Measurements from ENCODE around the gene ITGA5. TPM values are rescaled to one million over a fixed set of nuclear protein-coding genes. Genes with fewer than 3 reads are reported as not detected.

ITGA5 gene
- total RNA-seq, 1 donor, result 192 TPM

DNA sequence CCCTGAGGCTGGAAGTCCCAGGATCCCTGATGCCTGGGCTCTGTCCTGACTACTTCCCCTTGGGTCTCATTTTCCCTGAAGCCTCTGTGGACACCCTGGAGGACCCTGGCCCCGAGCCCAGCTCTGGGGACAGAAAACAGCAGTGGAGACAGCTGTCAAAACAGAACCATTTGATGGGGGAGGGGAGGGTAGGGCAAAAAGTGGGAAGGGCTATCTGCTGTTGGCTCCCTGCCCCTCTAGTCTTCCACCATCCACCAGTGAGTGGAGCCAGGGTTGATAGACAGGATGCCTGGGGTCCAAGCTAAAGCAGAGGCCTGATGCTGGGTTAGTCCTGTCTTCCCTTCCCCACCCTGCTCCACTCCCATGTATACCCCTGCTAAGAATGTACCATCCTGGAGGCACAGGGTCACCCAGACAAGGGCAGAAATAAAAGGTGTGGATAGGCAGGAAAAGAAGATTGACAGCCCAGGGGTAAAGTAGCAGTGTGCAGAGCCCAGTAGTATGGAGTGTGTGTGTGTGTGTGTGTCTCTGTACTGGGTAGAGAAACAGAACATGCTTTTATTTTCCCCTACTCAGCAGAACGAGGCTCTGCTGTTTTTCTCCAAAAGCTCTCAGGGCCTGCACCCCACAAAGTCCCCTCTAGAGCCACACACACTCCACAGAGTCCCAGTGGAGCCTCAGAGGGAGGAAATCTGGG is 44.4 kb downstream of the ITGA5 start:
- no peak for DNase-seq (ENCODE audit: low read depth in 2 of 3, low spot score in 2 of 3)

DNA sequence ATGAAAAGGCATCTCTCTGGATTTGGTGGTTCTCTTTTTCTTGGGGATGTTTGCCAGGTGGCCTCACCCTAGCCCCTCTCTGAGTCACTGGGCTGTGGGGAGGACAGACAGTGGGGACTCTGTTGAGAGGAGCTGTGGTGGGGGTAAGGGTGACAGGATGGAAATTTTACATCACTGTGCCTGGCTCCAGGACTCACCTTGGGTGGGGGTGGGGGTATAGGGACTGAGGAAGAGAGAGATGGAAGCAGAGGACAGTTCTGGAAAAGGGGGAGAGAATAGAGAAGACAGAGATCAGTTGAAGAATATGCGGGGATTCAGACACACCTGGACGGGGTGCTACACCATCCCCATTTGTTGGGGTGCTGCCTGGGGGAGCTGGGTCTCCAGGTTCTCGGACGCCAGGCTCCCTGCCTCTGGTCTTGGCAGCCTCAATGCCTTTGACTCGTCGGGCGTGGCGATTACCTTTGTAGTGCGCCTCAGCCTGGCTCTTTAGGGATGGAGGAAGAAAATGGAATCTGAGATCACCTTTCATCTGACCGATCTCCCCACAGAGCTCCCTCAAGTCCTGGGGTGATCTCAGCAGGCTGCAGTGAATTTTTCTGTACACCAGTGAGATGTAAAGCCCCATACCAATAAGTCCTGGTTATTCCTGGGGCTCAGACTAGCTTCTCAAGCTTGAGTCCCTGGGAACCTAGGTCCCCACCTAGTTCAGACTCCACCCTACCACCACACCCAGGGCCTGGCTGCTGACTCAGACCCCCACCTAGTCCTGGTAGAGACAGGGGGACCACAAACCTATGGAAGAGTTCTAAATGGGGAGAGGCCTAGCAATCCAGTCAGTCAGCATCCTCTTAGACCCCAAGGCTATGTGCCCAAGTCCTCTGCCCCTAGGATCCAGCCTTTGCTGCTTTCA is 45.2 kb downstream of the ITGA5 start:
- DNase-seq (ENCODE audit: low read depth in 2 of 3, low spot score in 2 of 3), result no peak

DNA sequence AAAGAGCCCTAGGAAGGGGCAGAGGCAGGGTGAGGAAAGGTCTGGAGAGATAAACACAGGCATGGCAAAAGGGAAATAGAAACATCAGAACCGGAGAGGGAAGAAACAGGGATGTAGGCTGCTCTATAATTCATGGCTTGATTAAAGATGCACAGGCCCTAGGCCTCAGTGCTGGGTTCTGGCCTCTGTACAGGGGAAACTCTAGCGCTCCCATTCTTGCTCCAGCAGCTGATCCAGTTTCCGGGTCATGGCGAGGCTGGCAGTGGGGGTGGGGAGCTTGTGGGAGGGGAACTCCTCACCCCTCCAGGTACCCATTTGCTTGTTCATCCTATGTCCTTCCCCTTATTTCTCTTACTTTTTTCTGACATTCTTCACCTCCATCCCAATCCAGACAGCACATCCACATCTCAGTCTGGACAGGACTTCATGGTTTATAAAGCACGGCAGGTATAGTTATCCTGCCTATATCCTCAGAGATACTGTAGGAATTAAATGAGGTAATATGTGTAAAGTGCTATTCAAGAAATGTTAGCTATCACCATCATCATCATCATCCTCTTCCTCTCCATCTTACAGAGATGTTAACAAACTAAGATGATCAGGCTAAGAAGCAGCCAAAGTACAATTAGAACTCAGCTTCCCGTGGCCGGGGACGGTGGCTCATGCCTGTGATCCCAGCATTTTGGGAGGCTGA is 46.8 kb downstream of the ITGA5 start:
- DNase-seq (ENCODE audit: low read depth in 2 of 3, low spot score in 2 of 3), result no peak

DNA sequence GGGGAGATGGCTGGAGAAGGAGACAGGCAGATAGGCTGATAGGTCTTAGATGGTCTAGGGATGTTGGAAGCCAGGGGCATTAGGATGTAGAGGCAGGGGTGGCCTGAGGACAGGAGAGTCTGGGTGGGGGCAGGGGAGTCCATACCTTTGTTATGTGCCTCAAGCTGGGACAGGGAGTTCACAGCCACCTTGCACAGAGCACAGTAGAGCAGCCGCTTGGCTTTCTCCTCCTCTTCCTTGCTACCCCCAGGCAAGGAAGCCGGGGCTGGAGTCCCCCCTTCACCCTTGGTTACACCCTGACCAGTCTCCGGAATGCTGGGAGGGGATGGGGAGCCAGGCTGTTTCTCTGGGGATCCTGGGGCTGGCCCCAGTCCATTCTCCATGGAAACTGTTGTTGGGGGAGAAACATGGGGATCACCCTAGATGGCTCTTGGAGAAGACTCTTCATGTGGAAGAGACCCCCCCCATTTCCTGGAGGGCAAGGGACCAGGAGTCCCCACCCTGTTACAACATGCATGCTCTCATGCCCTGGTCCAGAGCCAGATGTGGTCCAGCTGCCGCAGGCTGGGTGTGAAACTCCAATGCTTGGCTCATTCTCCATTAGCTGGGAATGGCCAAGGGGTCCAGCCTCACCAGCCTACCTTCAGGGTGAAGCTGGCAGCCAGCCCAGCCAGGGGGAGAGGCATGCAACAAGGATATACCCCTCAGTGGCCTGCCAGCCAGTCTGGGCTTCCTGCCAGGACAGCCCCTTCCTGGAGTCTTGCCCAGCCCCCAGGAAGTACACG is 47.5 kb downstream of the ITGA5 start:
- DNase-seq (ENCODE audit: low read depth in 2 of 3, low spot score in 2 of 3), result no peak

DNA sequence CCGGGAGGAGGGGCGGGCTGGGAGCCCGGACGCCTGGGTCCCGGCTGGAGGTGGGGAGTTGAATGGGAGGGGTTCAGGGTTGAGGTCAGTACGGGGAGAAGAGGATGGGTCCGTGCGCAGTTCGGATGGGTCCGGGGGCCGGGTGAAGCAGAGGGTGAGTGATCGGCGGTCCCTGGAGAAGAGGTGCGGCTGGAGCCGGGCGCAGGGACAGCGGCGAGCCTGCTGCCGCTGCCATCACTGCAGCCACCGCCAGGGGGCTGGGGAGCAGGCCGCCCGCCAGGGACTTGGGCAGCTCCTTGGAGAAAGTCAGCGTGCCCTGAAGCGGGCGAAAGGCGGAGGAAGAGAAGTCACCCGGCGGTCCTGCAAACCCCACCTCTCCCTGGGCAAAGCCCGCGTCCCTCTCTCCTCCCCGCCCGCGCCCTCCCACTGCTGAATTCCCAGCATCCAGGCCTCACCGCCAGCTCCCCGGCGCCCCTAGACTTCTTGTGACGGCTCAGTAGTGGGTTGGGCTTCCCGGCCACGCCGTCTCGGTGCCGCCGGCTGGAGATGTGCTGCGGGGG is 48.8 kb downstream of the ITGA5 start:
- no peak for DNase-seq (ENCODE audit: low read depth in 2 of 3, low spot score in 2 of 3)

DNA sequence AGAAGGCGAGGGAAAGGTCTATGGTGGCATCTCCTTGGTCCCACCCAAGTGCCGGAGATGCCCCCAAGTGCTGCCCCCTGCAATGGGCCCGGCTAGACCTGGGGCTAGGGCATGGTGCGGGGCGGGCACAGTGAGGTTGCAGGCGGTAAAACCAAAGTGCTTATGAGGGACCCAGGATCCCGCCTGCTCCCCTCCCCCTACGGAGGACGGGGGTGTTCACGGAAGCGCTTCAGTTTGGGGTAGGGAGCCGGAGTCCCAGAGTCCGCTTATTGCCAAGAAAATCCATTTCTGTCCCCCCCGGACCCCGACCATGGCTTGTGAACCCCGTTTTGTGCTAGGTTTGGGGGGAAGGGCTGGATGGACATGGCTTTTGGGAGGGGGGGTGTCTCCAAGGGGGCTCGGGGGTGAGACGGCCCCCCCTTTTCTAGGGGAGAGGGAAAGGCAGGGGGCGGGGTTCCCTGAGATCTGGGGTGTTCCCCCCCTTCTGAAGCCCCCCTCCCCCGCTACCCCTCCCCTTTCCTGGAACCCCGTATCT is 49.4 kb downstream of the ITGA5 start:
- no peak for DNase-seq (ENCODE audit: low read depth in 2 of 3, low spot score in 2 of 3)

DNA sequence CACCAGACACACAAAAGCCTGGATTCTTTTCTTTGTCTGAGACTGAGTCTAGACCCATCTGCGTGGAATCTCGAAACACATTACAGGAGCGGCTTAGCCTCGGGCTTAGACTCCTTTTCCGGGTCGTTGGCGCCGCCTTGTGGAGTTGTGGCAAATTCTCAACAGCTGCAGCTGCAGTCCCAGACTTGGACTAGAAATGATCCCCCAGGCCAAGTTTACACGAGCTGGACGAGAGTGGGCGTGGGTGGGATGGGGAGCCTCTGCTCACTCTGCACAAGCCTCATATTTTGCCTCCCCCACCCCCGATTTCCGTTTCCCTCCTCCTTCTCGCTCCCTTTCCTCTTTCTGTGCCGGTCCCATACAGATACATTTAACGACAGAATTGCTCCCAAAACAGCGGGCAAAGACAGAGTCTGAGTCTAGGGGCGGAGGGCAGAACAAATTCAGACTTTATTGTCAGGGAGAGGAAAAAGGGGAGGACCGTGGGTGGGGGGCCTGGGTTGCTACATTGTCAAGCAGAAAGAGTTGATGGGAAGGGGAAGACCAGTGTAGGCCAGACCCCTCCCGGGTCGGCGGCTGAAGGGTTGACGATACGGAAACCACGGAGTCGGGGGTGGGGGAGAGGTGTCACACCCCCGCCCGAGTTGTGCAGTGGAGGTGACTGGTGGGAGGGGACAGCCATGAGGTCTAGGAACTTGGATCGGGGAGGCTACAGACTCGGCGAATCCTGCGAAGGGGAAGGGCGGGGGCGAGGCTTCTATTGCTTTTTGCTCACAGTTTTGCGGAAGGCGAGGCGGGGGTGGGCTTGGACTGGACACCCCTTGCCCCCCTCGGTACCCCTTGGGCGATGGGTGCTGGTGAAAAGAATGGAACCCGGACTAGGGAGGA is 50.1 kb downstream of the ITGA5 start:
- DNase-seq (ENCODE audit: low read depth in 2 of 3, low spot score in 2 of 3), result peak; percentile 58 to 93 (median 81)

DNA sequence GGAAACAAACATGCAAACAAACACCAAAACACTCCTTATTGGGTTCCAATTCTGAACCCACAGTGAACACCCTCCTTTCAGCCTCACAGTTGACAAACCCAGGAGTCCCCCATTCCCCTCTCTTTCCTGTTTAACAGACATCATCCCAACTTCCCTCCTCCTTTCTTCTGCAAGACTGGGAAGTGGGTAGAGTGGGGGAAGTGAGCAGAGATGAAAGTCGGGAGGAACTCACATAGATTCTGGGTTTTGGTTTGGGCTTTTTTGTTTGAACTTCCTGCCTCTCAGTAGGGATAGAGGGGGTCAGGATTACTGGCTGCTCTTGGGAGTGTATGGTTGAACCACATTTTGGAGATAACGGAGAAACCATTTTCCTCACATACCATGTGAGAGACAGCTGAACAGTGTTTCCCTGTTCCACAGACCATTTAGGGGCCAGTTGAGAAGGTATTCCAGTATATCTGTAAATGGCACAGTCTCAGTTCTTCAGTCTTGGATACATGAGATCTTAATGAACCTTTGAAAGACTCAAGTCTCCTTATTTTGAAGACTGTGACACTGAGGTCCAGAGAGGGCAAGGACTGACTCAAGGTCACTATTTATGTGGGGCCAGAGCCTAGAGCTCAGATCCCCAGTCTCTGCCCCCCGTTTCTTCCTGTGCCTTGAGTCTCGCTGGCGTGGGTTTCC is 50.9 kb downstream of the ITGA5 start:
- DNase-seq (ENCODE audit: low read depth in 2 of 3, low spot score in 2 of 3), result no peak

DNA sequence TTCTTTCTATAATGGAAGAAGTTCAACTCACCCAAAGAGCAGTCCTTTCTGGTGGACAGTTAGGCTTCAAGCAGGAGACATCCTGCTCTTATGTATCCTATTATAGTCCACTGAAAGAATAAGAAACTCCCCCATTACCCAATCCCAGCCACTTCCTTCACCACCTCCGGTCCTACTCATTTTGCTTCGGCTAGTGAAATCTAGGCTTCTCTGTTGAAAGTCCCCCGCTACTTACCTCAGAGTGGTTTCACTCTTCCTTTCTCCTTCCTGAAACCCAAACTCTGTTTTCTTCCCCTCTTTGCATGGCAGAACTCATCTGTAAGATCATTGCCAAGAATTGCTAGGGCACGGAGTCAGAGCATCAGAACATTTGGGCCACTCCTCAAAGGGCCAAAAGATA is 54.7 kb downstream of the ITGA5 start, which contains the start of gene GPR84:
Gene GPR84 (minus strand): TSS at position 74 of the 400 bp plus-strand sequence. CDS start 635 bp downstream, outside the sequence.
- DNase-seq (ENCODE audit: low read depth in 2 of 3, low spot score in 2 of 3), result peak in 1 of 3 donors; percentile 58

DNA sequence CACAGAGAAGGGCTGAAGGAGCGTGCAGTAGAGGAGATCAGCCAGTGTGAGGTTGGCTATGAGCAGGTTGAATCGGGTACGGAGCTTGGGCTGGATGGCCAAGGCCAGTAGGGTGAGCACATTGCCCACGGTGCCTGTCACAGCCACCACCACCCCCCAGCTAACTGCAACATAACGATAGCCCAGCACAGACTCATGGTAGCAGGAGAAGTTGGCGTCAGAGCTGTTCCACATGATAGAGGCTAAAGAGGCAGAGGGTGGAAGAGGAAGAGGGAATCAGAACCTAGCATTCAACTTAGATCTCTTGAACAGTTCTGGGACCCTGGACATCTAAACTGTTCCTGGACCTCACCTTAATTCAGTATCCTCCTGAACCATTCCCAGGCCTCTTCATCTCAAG is 55.4 kb downstream of the ITGA5 start:
- no peak for DNase-seq (ENCODE audit: low read depth in 2 of 3, low spot score in 2 of 3)

DNA sequence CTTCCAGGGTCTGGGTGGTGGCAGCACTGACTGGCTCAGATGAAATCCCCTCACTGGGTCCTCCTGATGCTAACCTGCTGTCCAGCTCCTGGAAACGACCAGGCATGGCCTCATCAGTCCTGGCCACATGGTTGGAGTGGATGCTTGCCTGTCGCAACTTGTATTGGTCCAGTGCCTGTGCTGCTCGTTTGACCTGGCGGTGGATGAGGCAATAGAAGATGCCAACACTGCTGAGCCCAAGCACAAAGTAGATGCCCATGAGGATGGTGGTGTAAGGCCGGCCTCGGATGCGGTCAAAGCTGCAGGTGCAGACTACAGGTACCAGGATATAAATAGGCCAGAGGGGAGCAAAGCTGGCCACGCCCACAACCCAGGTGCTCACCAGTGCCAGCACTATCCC is 56.0 kb downstream of the ITGA5 start:
- no peak for DNase-seq (ENCODE audit: low read depth in 2 of 3, low spot score in 2 of 3)

DNA sequence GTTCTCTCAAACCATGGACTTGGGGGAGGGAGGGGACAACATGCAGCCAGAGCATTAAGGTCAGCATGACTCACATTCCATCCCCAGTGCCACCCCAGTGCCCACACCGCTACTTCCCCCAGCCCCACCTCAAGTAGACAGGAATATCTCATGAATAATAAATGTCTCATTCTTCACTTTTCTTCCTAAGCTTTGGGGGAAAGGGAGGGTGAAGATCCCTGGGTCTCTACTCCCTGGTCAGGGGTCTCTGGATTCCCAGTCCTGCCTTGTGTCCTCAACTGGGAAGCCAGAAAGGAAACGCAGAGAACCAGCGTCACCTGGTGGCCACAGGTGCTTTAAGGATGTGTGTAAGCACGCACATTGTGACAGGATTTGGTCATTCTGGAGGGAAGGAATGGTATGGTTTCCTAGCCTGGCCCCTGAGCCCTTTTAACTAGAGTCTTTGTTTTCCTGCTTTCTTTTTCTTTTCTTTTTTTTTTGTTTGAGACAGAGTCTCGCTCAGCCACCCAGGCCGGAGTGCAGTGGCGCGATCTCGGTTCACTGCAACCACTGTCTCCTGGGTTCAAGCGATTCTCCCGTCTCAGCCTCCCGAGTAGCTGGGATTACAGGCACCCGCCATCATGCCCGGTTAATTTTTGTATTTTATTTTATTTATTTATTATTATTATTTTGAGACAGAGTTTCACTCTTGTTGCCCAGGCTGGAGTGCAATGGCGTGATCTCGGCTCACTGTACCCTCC is 58.2 kb downstream of the ITGA5 start:
- peak in 1 of 3 donors; percentile 62 for DNase-seq (ENCODE audit: low read depth in 2 of 3, low spot score in 2 of 3)

DNA sequence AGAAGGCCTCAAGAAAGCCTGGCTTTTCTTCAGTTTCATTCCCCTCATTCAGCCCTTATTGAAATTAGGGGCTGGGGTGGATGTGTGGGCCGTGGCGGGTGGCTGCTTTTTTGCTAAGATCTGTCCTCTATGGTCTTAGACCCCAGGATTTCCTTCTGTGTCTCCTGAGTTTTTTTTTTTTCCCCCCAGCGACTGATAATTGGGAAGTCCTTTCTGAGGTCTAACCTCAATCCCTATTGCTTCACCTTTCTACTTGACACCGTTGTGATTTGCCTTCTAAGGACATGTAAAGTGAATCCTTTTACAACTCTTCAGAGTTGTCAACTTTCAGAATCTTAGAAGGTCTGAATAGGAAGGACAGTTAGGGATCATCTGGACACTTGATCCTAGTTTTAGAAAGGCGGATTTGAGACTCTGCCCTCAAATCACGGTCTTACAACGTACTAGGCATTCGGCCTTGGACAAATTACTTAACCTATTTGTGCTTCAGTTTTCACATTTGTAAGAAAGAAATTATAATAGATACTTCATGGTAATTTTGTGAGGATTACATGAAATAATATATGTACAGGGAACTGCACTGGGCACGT is 59.2 kb downstream of the ITGA5 start:
- DNase-seq (ENCODE audit: low read depth in 2 of 3, low spot score in 2 of 3), result no peak

DNA sequence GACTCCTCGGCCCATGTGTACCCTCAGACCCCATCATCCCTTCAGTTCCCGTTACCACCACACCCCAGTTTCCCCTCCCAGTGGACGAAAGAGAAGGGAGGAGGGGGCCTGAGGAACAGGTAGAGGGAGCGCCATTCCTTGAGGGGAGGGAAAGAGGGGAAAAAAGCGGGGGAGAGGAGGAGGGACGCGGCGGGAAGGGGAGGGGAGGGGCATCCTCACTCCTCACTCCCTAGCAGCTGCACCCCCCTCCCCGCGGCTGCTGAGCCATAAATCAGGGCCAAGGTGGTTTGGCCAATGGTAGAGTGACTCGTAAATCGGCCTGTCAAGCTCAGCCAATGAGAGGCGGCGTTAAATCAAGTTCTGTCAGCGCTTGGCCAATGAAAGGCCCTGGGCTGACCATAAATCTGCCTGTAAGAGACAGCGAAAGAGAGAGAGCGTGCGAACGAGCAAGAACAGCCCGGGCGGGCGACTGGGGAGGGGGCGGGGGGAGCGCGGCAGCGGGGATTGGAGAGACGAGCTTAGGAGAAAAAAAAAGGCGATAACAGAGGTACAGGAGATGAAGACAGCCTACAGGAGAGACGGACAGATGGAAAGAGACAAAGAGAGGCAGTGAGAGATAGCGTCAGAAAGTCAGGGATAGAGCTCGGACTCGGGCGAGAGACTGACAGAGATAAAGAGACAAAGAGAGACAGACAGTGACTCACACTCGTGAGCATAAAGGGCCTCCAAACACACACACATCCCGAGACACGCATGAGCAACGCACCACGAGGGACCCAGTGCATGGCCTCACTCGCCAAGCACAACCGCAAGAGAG is 59.9 kb downstream of the ITGA5 start:
- peak; percentile 81 to 99 (median 97) for DNase-seq (ENCODE audit: low read depth in 2 of 3, low spot score in 2 of 3)

DNA sequence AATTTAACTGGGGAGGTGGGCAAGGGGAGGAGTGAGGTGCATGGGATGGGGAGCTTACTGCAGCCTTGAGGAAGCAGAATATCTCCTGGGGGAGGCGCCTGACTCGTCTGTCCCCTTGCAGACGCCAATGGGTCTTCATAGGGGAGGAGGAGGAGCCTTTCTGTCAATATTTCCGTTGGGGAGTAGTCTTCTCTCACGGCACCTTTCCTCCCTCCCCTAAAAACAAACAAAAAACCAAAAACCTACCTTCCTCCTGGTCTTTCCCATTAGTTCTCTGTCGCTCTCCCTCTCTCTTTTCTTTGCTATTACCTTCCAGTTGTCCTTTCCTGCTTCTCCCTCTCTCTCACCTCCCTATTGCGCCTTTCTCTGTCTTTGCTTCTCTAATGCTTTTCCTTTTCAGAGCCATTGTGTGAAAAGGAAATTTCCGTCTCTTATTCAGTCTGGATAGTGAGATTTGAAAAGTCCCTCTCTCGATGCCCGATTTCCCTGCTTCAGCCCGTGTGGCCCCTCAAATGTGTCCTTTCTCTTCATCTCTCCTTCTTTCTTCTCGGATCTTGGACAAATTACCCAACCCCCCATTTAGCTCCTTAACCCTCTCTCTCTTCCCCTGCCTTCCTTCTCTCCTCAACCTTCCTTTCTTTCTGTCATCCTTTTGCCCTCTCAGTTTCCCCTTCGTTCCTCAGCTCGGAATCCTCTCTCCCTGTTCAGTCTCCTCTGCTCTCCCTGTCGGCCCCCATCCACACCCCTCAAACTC is 60.7 kb downstream of the ITGA5 start:
- peak in 1 of 3 donors; percentile 25 for DNase-seq (ENCODE audit: low read depth in 2 of 3, low spot score in 2 of 3)

All from hematopoietic multipotent progenitor cell (in vitro differentiated cells).